Measurements from ENCODE around the gene PHACTR3. TPM values are rescaled to one million over a fixed set of nuclear protein-coding genes. Genes with fewer than 3 reads are reported as not detected.

PHACTR3 gene
- total RNA-seq, 6 experiments from 2014 or later, result 0.12 to 0.35 (median 0.23) TPM; not detected in 2

DNA sequence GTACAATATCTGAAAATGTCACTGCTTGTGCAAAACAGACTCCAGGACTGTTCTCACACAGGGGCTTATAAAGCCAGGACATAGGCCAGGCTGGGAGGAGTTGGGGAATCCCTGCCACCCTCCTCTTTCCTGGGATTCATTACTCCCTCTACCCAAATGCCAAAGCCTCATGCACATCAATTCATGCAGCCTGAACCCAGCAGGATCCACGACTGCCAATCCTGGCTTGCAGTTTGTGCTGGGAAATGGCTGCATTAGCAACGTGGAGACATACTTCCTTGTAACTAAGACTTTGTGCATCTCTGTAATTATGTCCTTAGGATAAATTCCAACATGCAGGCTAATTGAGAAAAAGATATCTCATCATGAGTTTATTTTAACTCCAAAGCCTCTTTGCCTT lies 185.3 kb downstream of the PHACTR3 start:
- no peaks in the 10 kb centered on the region for H3K9me3 ChIP-seq
- no peak overlapping the region for H3K4me3 ChIP-seq
- no peaks in the 10 kb centered on the region for H3K4me1 ChIP-seq
- 9% methylated on average over 2 of the region's 2 CpGs for WGBS (ENCODE audit: insufficient coverage, low coverage, low lambda C conversion rate, missing lambda C conversion rate)
- intact Hi-C loops (cut with DNase I), result no loop called here
- no peak overlapping the region for H3K27ac ChIP-seq
- no peaks in the 10 kb centered on the region for H3K36me3 ChIP-seq
- ATAC-seq (no peak), DNase-seq (no peak)
- no peaks in the 10 kb centered on the region for H3K27me3 ChIP-seq
- TF ChIP-seq POLR2A (IDR thresholded peaks at IDR 0.05), result no peak
- TF ChIP-seq, protein P1, sequence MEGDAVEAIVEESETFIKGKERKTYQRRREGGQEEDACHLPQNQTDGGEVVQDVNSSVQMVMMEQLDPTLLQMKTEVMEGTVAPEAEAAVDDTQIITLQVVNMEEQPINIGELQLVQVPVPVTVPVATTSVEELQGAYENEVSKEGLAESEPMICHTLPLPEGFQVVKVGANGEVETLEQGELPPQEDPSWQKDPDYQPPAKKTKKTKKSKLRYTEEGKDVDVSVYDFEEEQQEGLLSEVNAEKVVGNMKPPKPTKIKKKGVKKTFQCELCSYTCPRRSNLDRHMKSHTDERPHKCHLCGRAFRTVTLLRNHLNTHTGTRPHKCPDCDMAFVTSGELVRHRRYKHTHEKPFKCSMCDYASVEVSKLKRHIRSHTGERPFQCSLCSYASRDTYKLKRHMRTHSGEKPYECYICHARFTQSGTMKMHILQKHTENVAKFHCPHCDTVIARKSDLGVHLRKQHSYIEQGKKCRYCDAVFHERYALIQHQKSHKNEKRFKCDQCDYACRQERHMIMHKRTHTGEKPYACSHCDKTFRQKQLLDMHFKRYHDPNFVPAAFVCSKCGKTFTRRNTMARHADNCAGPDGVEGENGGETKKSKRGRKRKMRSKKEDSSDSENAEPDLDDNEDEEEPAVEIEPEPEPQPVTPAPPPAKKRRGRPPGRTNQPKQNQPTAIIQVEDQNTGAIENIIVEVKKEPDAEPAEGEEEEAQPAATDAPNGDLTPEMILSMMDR (IDR thresholded peaks at IDR 0.05), result no peak

DNA sequence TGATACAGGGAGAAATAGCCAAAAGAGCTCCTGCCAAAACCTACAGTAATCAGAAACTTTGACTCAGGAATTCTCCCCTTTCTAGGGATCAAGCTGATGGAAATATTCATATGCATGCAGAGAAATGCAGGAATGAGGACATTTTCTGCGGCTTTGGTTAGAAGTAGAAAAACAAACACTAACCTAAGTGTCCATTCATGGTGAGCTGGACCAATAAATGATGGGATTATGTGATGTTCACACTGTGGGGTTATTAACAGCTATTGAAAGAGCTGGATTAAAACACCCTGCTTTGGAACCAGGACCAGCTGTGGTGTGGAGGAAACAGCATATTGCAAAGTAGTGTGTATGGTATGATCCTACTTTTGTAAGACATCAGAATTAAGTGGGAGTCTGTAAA lies 186.0 kb downstream of the PHACTR3 start:
- TF ChIP-seq, protein P1 (IDR thresholded peaks at IDR 0.05), result no peak
- TF ChIP-seq POLR2A (IDR thresholded peaks at IDR 0.05), result no peak
- Histone ChIP-seq H3K4me1 (no peaks in the 10 kb centered on the region), H3K4me3 (no peak overlapping the region), H3K36me3 (no peaks in the 10 kb centered on the region), H3K9me3 (no peaks in the 10 kb centered on the region), H3K27me3 (no peaks in the 10 kb centered on the region), H3K27ac (no peak overlapping the region)
- no peak for DNase-seq
- no peak for ATAC-seq
- 42% methylated on average over 1 of the region's 1 CpG for WGBS (ENCODE audit: insufficient coverage, low coverage, low lambda C conversion rate, missing lambda C conversion rate)
- intact Hi-C loops (cut with DNase I), result no loop called here

DNA sequence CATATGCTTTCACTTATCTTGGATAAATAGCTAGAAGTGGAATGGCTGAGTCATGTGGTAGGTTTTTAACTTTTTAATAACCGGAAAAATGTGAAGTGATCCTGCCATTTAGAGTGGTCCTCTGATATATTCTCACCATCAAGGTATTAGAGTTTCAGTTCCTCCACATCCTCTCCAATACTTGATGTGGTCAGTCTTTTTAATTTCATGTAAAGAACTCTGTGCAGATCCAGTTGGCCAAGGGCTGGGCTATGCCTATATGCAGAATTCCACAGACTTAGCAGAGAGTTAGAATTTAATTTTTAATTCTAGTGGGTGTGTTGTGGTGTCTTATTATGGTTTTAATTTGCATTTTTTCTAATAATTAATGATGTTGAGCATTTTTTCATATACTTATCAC lies 188.0 kb downstream of the PHACTR3 start:
- DNase-seq (no peak), ATAC-seq (no peak)
- H3K27ac ChIP-seq, result no peak overlapping the region
- no peaks in the 10 kb centered on the region for H3K27me3 ChIP-seq
- WGBS (ENCODE audit: insufficient coverage, low coverage, low lambda C conversion rate, missing lambda C conversion rate), result 58% methylated on average over 1 of the region's 1 CpG
- no peaks in the 10 kb centered on the region for H3K36me3 ChIP-seq
- H3K9me3 ChIP-seq, result no peaks in the 10 kb centered on the region
- intact Hi-C loops (cut with DNase I), result no loop called here
- no peaks in the 10 kb centered on the region for H3K4me1 ChIP-seq
- no peak for TF ChIP-seq POLR2A (IDR thresholded peaks at IDR 0.05)
- TF ChIP-seq, protein P1 (IDR thresholded peaks at IDR 0.05), result no peak
- H3K4me3 ChIP-seq, result no peak overlapping the region

DNA sequence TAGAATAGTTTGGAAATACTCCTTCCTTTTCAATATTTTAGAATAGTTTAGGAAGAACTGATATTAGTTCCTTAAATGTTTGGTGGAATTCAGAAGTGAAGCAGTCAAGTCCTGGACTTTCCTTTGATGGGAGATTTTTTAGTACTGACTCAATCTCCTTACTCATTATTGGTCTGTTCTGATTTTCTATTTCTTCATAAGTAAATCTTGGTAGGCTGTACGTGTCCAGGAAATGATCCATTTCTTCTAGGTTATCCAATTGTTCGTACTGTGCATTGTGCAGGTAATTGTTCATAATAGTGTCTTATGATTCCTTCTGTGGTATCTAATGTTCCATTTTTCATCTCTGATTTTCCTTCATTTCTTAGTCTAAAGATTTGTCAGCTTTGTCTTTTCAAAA lies 190.2 kb downstream of the PHACTR3 start:
- DNase-seq, result no peak
- intact Hi-C loops (cut with DNase I), result no loop called here
- H3K4me1 ChIP-seq, result no peaks in the 10 kb centered on the region
- no peak overlapping the region for H3K4me3 ChIP-seq
- TF ChIP-seq POLR2A (IDR thresholded peaks at IDR 0.05), result no peak
- TF ChIP-seq, protein P1 (IDR thresholded peaks at IDR 0.05), result no peak
- H3K9me3 ChIP-seq, result no peaks in the 10 kb centered on the region
- no peaks in the 10 kb centered on the region for H3K36me3 ChIP-seq
- no peaks in the 10 kb centered on the region for H3K27me3 ChIP-seq
- no peak overlapping the region for H3K27ac ChIP-seq
- 25% methylated on average over 2 of the region's 2 CpGs for WGBS (ENCODE audit: insufficient coverage, low coverage, low lambda C conversion rate, missing lambda C conversion rate)
- ATAC-seq, result no peak

DNA sequence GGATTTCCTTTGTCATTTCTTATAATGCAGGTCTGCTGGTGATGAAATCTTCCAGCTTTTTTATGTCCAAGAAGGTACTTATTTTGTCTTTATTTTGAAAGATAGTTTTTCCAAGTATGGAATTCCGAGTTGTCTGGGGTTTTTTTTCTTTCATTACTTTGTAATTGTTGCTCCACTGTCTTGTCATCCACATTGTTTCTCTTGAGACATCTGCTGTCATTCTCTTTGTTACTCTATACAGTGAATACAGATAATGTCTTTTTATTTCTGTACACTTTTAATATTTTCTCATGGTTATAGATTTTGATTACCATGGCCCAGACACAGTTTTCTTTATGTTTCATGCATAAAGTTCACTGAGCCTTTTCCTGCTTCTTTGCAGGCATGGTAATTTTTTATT lies 196.0 kb downstream of the PHACTR3 start:
- TF ChIP-seq POLR2A (IDR thresholded peaks at IDR 0.05), result no peak
- TF ChIP-seq, protein P1 (IDR thresholded peaks at IDR 0.05), result no peak
- no peak for ATAC-seq
- intact Hi-C loops (cut with DNase I), result no loop called here
- Histone ChIP-seq H3K36me3 (no peaks in the 10 kb centered on the region), H3K4me1 (no peaks in the 10 kb centered on the region), H3K27ac (no peak overlapping the region), H3K27me3 (no peaks in the 10 kb centered on the region), H3K4me3 (no peak overlapping the region), H3K9me3 (no peaks in the 10 kb centered on the region)
- no peak for DNase-seq
- 17% methylated on average over 1 of the region's 1 CpG for WGBS (ENCODE audit: insufficient coverage, low coverage, low lambda C conversion rate, missing lambda C conversion rate)

Measured in right lobe of liver (tissue), 6 donors.